Effector CD4-positive, alpha-beta T cell (primary cell): Measurements from ENCODE around the gene EDC3.
"Not testable (repeated sequence)": the region's sequence is repeated elsewhere in the genome, so short reads cannot be mapped to it uniquely, and the experiment has no call there.

ENCODE experiments used
- DNase-seq: peaks from one replicate; pipeline ENCODE4 v3.0.0-alpha.2; 2020
- total RNA-seq: gene quantifications from one replicate; lab custom pipeline; 2026; lab: John Stamatoyannopoulos, UW

EDC3 gene
- 21.4 reads per million, percentile 48 among the genes with 10 or more reads in this experiment for total RNA-seq

- DNase-seq: peak; percentile 90
These were observed at the start of gene EDC3 for GRCh38 chr15:74695597-74696397. TSS of gene EDC3 (minus strand) at chr15:74696024. CDS start at chr15:74675124, 20,900 bp downstream.

GRCh38 chr15:74742422-74742821, 46.6 kb upstream of the EDC3 start:
- no peak for DNase-seq

- DNase-seq: not testable (repeated sequence)
These were observed 42.4 kb upstream of the EDC3 start for GRCh38 chr15:74738239-74738638.

- DNase-seq: no peak
These were observed 39.5 kb upstream of the EDC3 start for GRCh38 chr15:74735305-74735704.

- no peak for DNase-seq
These were observed 37.4 kb upstream of the EDC3 start for GRCh38 chr15:74733269-74733668.

- DNase-seq: no peak
These were observed 37.0 kb upstream of the EDC3 start for GRCh38 chr15:74732846-74733245.

- DNase-seq: no peak
These were observed 34.9 kb upstream of the EDC3 start for GRCh38 chr15:74730619-74731316.

- not testable (repeated sequence) for DNase-seq
These were observed 33.5 kb upstream of the EDC3 start for GRCh38 chr15:74729372-74729771.

- DNase-seq: not testable (repeated sequence)
These were observed 32.9 kb upstream of the EDC3 start for GRCh38 chr15:74728699-74729098.

GRCh38 chr15:74727727-74728126, 31.9 kb upstream of the EDC3 start:
- DNase-seq: no peak

GRCh38 chr15:74726774-74727164, 30.9 kb upstream of the EDC3 start:
- no peak for DNase-seq

GRCh38 chr15:74725845-74726773, 30.3 kb upstream of the EDC3 start:
- DNase-seq: peak; percentile 21

GRCh38 chr15:74725225-74725774, 29.5 kb upstream of the EDC3 start, which contains the start of gene CYP1A1:
TSS of gene CYP1A1 (minus strand) at chr15:74725528. CDS start at chr15:74723097, 2,431 bp downstream.
- peak; percentile 24 for DNase-seq

GRCh38 chr15:74724570-74725224, 28.9 kb upstream of the EDC3 start:
- DNase-seq: no peak

- no peak for DNase-seq
These were observed 28.0 kb upstream of the EDC3 start for GRCh38 chr15:74723754-74724334.

GRCh38 chr15:74723187-74723586, 27.4 kb upstream of the EDC3 start:
- no peak for DNase-seq

- no peak for DNase-seq
These were observed 26.8 kb upstream of the EDC3 start for GRCh38 chr15:74722591-74722990.

GRCh38 chr15:74716651-74717050, 20.8 kb upstream of the EDC3 start:
- DNase-seq: no peak

- DNase-seq: no peak
These were observed 16.5 kb upstream of the EDC3 start for GRCh38 chr15:74712311-74712710.

GRCh38 chr15:74710319-74711094, 14.7 kb upstream of the EDC3 start:
- DNase-seq: no peak

- DNase-seq: no peak
These were observed 14.1 kb upstream of the EDC3 start for GRCh38 chr15:74709892-74710291.
